ENCODE data around the gene TMEM258.

DNA sequence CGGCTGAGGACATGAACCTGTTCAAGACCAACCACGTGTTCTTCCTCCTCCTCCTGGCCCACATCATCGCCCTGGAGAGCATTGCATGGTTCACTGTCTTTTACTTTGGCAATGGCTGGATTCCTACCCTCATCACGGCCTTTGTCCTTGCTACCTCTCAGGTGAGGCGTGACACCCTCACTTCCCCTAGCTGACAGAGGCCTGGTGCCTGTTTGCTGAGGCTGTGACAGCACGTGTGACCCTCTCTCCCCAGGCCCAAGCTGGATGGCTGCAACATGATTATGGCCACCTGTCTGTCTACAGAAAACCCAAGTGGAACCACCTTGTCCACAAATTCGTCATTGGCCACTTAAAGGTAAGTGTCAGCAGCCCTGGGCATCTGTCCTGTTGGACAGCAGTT lies 48.0 kb upstream of the TMEM258 start:
- TF ChIP-seq CTCF (conservative IDR thresholded peaks at IDR 0.05; ENCODE audit: low read depth, low read length) (no peak), EZH2phosphoT487 (IDR thresholded peaks at IDR 0.05; ENCODE audit: borderline replicate concordance, low read length) (no peak), EZH2 (IDR thresholded peaks at IDR 0.05; ENCODE audit: low read length, unreplicated experiment) (no peak)
